ENCODE results near the gene RBM5.
"Not testable (repeated sequence)": the region's sequence is repeated elsewhere in the genome, so short reads cannot be mapped to it uniquely, and the experiment has no call there.

RBM5 gene

DNA sequence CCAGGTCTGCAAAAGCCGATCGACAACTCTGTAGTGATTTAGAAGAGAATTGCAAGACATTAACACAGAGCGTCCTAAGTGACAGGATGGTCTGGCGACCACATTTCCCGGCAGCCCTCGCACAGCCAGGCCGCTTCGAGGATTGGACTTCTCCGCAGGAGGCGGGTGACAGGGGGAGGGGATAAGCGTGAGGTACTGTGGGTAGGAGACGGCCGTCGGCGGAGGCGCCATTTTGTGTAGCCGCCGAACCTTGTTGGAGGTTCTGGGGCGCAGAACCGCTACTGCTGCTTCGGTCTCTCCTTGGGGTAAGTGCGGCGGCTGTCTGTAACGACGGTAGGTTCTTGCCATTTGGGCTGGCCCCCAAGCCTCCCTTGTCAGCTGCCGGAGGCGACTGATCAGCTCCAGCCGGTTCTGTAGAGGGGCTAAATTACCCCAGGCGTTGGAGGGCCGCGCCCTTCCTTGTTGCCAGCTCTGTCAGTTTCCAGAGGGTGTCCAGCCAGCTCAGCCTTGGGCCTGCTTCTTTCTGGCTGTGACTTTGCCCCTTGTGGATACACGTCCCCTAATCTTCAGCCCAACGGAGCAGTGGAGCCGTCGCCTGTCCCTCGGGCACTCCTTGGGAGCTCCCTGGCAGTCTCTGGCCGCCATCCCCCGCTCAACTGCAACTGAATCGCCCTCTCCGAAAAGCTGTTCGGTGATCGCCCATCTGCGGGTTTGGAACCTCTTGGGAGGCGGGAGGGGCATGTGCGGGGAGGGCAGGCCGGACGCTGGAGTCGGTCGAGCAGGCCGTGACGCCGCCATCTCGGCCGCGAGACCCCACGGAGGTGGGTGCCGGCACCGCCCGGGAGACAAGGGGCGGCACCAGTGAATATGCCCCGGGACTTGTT is at the start of gene RBM5:
TSS of gene RBM5 (plus strand) at position 195 of the 884 bp plus-strand sequence. CDS start 1,516 bp downstream, outside the sequence.
- peak; percentile 53 for DNase-seq

DNA sequence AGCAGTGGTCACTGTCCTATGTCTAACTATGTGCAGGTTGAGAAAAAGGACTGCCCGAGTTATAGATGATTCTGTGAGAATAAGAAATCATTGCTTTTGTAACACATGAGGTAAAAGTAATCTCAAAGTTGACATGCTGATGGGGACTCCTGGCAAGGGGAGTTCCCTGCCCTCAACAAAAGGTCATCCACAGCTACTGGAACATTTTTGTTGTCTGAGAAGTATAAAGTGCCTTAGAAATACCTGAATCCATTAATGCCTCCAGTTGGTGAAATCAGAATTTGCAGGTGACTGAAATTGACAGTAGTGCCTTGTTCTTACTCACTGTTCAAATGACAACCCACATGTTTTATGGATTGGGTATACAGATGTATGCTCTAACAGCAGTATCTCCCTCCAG is 43.7 kb upstream of the RBM5 start:
- no peak for DNase-seq

DNA sequence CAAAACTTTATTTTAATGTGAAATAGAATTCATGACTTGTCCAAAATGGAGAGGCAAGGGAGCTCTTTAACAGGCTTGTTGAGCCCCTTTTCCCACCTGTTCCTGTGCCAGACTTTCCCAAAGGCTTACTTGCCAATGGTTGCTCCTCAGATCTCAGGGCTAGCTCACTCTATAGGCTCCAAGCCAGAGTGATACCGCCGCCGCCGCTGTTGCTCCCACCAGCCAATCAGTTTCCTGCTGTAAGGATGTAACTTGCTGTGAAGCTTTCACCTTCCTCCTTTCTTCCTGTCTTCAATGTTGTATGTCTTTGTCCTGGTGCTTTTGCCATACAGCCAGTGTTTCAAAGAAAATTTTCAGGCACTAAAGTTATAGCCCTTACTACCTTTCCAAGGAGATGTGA is 41.3 kb upstream of the RBM5 start:
- no peak for DNase-seq

DNA sequence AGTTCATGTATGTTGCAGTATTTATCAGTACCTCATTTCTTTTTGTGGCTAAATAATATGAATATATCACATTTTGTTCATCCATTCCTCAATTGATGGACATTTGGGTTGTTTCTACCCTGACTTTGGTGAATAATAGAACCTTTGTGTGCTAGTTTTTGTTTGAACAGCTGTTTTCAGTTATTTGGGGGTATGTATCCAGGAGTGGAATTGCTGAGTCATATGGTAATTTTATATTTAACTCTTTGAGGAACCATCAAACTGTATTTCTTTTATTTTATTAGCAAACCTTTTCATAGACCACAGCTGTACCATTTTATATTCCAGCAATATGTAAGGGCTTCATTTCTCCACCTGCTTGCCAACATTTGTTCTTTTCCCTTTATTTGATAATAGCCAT is 38.4 kb upstream of the RBM5 start:
- DNase-seq: no peak

DNA sequence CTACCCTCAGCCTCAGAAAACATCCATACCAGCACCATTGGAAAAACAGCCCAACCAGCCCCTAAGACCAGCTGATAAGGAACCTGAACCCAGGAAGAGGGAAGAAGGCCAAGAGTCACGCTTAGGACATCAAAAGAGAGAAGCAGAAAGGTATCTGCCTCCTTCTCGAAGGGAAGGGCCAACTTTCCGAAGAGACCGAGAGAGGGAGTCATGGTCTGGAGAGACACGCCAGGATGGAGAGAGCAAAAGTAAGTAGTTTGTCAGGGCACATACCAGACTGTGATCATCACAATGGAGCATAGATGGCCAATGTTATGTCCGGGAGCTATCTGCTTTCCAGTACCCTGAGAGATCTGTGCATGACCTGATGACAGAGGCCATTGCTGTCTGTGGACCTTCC is 31.0 kb upstream of the RBM5 start:
- DNase-seq: no peak

DNA sequence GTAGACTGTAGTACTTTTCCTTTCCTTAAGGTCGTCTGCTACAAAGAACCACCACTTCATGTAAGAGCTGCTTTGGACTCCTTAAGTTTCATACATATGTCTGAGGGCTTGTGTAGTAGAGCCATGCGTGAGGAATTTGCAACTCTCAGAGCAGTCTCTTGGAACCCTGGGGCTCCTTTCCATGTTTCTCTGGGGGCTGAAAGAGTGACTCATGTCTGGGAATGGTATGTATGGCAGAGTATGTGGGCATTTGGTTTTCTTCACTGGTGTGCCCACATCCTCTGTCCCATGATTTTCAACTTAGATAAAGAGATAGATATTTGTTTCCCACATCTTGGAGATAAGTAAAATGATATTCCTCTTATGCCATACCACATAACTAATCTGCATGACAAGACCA is 20.6 kb upstream of the RBM5 start:
- DNase-seq: no peak

DNA sequence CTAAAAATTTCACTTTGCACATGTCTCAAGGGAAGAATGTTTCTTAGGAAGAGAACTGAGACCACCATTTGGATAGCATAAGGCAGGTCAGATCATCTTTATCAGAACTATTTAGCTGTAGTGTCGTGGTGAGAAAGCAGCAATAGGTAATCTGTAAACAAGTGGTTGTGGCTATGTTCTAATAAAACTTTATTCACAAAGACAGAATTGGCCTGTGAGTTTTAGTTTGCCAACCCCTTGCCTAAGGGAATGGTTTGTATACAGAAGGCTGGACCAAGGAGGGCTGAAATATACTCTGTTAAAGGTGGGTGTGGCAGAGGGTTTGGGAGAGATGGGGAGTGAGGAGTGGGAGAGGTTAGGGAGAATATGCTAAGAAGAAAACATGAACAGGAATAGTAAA is 10.6 kb upstream of the RBM5 start:
- no peak for DNase-seq

DNA sequence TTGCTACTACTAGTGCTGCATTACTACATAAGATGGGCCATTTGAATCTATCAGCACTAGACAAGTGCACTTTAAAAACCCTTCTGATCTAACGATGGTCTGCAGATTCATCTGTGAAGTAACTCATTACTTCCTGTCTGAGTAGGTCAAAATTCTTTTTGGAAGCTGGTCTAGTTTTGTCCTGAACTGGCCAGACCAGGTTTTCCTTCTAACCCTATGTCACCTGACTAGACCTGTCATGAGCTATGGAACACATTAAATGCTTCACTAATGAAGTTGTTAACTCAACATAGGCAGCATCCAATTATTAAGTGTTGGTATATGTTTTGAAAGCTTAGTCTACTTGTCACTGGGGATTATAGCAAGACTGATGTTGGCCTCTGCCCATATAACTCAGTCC is 10.1 kb upstream of the RBM5 start:
- no peak for DNase-seq

DNA sequence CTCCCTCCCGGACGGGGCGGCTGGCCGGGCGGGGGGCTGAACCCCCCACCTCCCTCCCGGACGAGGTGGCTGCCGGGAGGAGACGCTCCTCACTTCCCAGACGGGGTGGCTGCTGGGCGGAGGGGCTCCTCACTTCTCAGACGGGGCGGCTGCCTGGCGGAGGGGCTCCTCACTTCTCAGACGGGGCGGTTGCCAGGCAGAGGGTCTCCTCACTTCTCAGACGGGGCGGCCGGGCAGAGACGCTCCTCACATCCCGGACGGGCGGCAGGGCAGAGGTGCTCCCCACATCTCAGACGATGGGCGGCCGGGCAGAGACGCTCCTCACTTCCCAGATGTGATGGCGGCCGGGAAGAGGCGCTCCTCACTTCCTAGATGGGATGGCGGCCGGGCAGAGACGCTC is 3.8 kb upstream of the RBM5 start:
- not testable (repeated sequence) for DNase-seq

DNA sequence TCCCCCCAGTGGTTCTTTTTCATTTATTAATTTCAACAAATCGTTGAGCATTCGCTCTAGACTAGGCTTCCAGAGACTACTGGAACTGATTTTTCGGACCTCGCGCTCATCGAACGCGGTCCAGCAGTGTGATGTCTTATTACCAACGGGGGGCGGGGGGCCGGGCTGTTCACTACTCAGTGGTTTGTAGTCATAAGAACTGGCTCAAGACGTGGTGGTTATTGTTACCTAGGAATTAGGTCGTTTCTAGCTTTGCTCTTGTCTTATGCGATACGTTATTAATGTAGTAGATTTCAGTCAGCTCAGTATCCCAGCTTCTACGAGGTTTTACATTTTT is 858 bp downstream of the RBM5 start:
- no peak for DNase-seq

DNA sequence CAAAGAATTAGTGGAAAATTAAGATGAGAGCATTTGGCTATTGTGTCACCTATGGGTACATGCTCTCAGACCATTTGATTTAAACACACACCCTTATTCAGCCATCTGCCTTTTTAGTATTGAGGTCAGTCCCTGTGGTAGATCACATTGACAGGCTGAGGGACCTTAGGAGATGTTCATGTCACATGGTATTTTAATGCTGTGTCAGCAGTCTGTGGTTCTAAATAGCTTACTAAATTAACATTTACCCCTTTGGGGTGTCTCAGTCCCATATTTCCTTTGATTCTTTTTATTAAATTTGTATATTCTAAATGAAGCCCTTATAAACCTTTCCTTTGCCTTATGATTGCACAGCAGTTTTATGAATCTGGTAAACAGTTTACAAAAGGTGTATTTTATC is 2.3 kb downstream of the RBM5 start:
- DNase-seq: no peak

DNA sequence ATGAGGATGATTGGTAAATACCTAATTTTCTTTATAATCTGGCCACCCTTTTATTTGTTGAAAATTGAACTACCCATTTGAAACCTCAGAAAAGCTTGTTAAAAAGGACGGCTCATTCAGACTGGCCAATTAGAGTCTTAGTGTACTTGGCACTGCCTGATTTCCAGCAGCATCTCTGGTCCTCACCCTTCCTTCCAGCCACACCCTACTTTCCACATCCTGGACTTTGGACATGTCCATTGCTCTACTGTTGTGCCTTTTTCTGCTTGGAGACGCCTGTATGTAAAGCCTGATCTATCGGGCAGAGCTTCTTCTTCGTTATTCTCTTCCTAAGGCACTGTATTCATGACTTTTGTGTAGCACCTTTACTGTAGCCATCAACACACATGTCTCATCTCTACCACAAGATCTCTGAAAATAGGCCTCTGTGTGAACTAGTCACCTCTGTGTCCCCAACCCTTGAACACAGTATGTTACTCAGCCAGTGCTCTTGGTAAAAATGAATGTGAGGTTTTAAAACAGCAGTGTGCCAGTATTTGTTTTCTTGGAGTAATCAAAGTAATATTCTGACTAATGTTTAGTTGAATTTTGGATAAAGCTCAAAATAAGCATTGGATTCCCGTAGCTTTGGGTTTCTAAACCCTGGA is 6.8 kb downstream of the RBM5 start:
- DNase-seq: no peak

DNA sequence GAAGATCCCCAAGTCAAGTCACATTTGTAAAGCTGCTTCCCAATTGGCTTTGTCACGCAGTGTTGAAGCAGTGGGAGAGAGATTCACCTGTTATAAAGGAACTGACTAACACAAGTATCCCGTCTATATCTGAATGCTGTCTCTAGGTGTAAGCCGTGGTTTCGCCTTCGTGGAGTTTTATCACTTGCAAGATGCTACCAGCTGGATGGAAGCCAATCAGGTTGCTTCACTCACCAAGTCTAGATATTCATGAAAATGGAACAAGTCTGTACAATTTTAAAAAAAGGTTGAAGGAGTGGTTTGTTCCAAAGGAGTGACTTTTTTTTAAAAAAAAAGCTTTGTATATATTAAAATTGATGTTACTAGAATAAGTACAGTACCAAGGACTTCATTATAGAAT is 11.7 kb downstream of the RBM5 start:
- no peak for DNase-seq

DNA sequence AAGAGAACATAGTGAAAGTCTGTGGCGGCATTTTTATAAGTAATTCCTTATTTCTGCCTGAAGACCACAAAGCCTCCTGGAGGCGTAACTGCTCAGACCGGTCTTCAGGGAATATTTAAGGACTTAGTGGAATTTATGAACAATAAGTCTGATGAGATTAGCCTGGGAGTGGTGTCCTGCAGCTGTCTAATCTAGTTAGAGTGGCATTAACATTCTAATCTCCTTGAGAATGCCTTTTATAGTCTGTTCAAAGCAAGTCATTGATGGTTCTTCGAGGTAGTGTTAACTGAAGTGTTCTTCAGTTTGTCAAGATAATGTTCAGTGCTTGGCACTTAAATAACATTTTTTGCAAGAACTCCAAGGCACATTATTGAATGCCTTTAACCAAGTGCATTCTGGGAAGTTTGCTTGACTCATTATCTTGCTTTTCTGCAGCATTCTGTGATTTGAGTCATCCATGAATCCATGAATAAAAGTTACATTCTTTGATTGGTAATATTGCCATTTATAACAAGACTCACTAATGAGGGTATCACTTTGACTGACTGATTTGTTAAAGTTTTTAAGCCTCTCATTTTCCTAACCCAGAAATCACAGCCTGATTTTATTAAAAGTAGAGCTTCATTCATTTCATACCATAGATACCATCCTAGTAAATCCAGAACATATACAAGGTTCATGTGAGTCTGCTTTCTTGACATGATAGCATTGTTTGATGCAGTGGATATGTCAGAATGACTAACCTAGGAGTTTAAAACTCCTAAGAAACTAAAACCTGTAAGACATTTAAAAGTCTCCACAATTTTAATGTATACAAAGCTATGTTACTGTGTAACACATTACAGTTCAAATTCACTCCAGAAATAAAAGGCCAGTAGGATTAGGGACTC is 12.5 kb downstream of the RBM5 start:
- DNase-seq: peak; percentile 85

DNA sequence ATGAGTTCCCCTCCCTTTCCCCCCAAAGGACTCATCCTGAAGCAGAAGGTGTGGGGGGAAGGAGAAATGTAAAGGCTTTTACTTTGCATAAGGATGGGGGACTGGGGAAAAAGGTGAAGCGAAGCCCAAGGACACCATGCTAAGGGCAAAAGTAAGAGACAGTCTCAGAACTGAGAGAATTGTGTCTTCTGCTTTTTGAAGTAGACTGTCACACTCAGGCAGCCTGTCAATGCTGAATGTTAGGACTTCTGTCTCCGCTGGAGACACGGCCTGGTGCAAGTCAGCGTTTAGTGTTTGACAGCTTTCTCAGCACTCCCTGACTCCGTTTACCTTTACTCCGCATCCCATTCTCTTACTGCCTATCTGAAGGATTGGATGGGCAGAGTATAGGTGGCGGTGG is 13.8 kb downstream of the RBM5 start:
- DNase-seq: no peak

DNA sequence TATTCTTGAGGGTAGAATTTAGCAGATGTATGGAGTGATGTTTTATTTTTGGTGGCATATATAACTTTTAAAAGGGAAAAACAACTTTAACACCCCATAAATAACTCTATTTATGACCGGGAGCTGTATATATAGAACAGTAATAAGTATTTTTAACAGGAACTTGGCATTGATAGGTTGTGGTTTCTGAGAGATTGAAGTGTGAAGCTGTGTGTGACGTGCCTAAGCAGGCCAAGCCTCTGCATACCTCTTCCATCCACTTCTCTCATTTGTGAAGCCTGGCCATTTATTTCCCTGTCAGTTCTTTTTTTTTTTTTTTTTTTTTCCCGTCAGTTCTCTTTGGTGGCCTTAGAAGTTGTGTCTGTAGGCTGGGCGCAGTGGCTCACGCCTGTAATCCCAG is 23.0 kb downstream of the RBM5 start:
- DNase-seq: no peak

DNA sequence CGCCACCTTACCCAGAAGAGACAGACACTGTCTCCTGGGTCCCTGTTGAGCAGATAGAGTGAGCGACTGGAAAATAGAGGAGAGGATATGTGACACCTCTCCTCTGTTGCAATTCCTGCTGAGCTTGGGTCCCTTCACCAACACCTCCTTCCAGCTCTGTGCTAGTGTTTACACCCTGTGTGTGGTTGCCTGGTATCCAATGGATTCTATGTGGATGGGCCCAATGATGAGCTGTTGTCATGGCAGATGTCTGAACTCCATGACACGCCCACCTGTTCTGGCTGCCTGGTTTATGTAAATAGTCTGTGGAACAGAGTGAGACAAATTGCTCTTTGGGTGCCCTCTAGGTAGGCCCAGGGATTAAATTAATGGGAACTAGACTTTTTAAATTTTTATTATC is 23.7 kb downstream of the RBM5 start:
- no peak for DNase-seq

DNA sequence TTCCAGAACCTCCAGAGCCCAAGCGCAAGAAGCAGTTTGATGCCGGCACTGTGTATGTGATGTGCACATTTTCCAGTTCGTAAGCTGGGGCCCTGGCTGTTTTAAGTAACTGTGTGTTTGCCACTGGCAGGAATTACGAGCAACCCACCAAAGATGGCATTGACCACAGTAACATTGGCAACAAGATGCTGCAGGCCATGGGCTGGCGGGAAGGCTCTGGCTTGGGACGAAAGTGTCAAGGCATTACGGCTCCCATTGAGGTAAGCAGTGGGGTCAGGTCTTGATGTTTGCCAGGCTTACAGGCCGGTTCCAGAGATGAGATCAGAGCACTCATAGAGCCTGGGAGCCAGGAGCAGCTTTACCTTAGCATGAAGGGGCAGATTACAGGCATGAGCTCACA is 28.4 kb downstream of the RBM5 start:
- DNase-seq: no peak

DNA sequence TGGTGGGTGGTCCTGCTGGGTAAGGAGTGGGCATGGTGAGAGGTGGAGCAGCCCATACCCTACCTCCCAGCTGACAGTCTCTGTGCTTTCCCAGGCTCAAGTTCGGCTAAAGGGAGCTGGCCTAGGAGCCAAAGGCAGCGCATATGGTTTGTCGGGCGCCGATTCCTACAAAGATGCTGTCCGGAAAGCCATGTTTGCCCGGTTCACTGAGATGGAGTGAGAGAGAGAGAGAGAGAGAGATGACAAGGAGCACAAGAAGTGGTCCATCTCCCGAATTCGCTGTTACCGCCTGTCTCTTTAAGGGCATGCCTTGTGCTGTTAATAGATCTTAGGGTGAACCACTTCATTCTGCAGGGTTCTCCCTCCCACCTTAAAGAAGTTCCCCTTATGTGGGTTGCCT is 29.5 kb downstream of the RBM5 start:
- DNase-seq: no peak

DNA sequence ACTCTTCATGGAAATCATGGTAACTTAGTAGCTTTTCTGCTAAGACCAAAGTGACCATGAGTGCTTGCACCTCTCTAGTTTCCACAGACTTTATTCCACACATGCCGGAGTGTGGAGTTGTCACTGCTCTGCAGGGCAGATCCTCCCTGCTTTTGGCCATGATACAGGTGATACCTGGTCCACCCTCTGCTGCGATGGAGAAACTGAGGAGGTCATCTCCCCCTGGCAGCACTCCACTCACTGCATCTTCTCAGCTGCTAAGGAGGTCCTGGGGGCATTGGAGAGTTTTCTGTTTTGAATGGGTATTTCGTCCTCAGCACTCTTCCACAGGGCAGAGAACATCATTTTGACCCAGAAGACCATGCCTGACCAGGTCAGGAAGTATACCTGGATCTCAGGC is 31.1 kb downstream of the RBM5 start:
- no peak for DNase-seq

DNA sequence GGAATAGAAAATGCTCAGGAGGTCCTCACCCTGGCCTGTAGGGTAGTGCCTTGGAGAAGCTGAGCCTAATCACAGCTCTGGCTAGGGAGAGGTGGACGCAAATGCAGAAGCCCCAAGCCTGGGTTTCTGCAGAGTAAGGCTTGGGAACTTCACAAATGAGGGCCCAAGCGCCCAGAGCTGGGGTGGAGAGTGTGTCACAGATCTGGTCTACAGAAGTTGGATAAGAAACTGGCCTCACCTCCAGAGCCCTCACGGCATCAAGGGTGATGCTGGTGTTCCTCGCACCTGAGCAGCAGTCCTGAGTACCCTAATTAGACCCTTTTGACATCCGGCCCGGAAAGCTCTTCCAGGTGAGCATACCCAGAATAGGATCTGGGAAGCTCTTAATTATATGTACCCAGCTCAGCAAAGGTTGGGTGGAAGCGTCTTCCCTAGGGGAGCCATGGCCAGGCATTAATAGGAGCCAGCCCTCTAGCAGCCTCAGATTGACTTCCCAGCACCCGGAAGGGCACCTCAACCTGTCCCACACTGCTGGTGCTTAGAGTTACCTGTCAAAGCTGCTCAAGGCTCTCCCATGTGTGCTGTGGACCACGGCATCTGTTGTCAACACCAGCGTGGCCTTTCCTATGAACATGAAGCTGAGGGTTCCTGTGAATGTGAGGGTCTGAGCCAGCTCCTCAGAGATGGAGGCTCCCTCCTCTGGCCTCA is 31.8 kb downstream of the RBM5 start:
- DNase-seq: no peak

DNA sequence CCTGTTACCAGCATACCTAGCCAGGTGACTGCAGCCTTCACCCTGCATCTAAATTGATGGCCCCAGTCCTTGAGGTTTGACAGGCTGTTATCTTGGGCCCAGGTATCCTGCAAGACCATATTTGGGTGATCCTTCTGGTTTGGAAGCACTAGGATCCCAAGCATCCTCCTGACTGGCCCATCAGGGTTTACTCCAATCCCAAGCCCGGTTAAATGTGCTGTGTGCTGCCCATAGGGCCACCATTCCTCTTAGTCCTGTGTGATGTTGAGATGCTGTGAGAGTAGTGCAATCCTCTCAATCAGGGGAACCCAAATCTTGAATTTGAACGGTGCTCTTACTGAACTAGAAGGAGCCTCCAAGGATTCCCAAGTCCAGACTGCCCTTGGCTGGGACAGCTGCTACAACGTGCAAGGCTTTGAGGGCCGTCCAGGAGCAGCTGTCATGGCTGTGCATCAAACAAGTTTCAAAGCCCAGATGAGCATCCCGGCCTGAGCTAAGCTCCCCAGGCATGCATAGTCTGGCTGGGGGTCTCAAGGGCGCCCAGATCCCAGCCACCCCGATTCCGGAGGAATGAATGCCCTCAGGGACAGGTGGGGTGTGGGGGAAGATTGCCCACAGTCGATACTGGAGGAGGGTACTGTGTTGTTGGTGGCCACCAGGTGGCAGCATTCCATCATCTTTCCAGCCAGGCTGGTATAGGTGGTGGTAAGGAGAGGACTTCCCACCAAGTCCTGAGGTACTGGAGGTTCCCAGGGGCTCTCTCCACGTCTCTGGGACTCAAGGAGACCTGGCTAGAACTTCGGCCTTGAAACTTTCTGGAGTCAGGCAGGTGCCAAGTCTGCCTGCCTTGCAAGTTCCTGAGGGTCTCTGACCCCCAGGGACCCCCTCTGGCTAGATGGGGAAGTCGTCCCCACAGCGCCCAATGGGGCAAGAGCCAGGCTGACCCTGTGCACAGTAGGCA is 32.6 kb downstream of the RBM5 start:
- no peak for DNase-seq

Measured in NCI-H524 treated with DMSO at 0.1 percent for 48 hours (cell line).